Gastroesophageal sphincter (tissue), 4 donors: ENCODE measurements around the gene PLS1. TPM values are rescaled to one million over a fixed set of nuclear protein-coding genes. Genes with fewer than 3 reads are reported as not detected.

Source experiments
- ATAC-seq: fragments of 150-250 bp; one replicate; pipeline ENCODE4 v1.9.1; 2016; ENCODE audit warnings: mild to moderate bottlenecking, moderate library complexity
- H3K27ac ChIP-seq, 4 donors: fragments of 200-600 bp; sonication (generic) in 3 of 4; 1 replicate in 3 of 4; 2 replicates in 1 of 4; pipeline ENCODE4 v1.5.1; 2016 to 2019
- H3K27me3 ChIP-seq: fragments of 200-600 bp; sonication (generic); one replicate; pipeline ENCODE4 v1.5.1; 2019
- H3K36me3 ChIP-seq, 2 donors: fragments of 200-600 bp; sonication (generic); one replicate each; pipeline ENCODE4 v1.5.1; 2019; ENCODE audit warnings: control low read depth in 1 of 2
- H3K4me1 ChIP-seq, 3 donors: fragments of 200-600 bp; sonication (generic); 1 replicate in 2 of 3; 2 replicates in 1 of 3; pipeline ENCODE4 v1.5.1; 2016 to 2019; ENCODE audit warnings: control low read depth in 2 of 3
- H3K4me3 ChIP-seq, 2 donors: fragments of 200-600 bp; sonication (generic); one replicate each; pipeline ENCODE4 v1.5.1; 2019; ENCODE audit warnings: mild to moderate bottlenecking in 1 of 2, moderate library complexity in 1 of 2
- H3K9me3 ChIP-seq, 3 donors: fragments of 200-600 bp; sonication (generic); one replicate each; pipeline ENCODE4 v1.5.1; 2017 to 2019; ENCODE audit warnings: control low read depth in 2 of 3
- CTCF ChIP-seq, 4 experiments: fragments of 200-600 bp in 2 of 4; fragments of 450-650 bp in 2 of 4; sonication (generic) in 1 of 4; IDR thresholded peaks; one replicate each; pipeline ENCODE4 v1.5.1; 2017 to 2019; ENCODE audit warnings: antibody characterized with exemption in 4 of 4, mild to moderate bottlenecking in 2 of 4, moderate library complexity in 2 of 4
- EP300 ChIP-seq: sonication (generic); formaldehyde crosslinking; IDR thresholded peaks from one replicate; pipeline ENCODE4 v1.6.1; 2017; ENCODE audit warnings: antibody characterized with exemption, mild to moderate bottlenecking
- POLR2A ChIP-seq, 2 donors: fragments of 450-650 bp; IDR thresholded peaks; one replicate each; pipeline ENCODE4 v1.6.1; 2017; ENCODE audit warnings: antibody characterized with exemption in 2 of 2, mild to moderate bottlenecking in 2 of 2, moderate library complexity in 1 of 2
- POLR2AphosphoS5 ChIP-seq: sonication (generic); formaldehyde crosslinking; IDR thresholded peaks from one replicate; pipeline ENCODE4 v1.6.1; 2017; ENCODE audit warnings: antibody characterized with exemption
- WGBS, 2 donors: methylation state at CpG; one replicate each; pipeline ENCODE4 v1.1.5; 2018; ENCODE audit warnings: low coverage in 1 of 2; 5-methylcytosine and 5-hydroxymethylcytosine counted together
- total RNA-seq, 4 donors: library from RNA; depleted of rRNA; stranded (reverse); fragments of >200 nt; gene quantifications; one replicate each; pipeline ENCODE4 v1.1.0, GENCODE V29; 2016

Gene PLS1
- total RNA-seq, 4 donors from 2014 or later: 1.2 to 9.0 (median 4.3) TPM

GRCh38 chr3:142660383-142660782 lies 64.2 kb downstream of the PLS1 start:
- H3K27me3 ChIP-seq: no peaks in the 10 kb centered on the region
- ATAC-seq: no peak
- no peak overlapping the region for H3K4me3 ChIP-seq
- TF ChIP-seq POLR2A (IDR thresholded peaks at IDR 0.05) (no peak), CTCF (IDR thresholded peaks at IDR 0.05) (no peak), POLR2AphosphoS5 (no peak), EP300 (no peak)
- H3K9me3 ChIP-seq: no peaks in the 10 kb centered on the region
- no peaks in the 10 kb centered on the region for H3K36me3 ChIP-seq
- H3K4me1 ChIP-seq: no peaks in the 10 kb centered on the region
- H3K27ac ChIP-seq: no peak overlapping the region
- 61 to 62% methylated on average over 5 to 6 of the region's 6 CpGs for WGBS, 2 donors

- Histone ChIP-seq H3K27me3 (no peaks in the 10 kb centered on the region), H3K4me1 (no peaks in the 10 kb centered on the region), H3K4me3 (no peak overlapping the region), H3K27ac (no peak overlapping the region), H3K36me3 (no peaks in the 10 kb centered on the region), H3K9me3 (no peaks in the 10 kb centered on the region)
- TF ChIP-seq POLR2AphosphoS5: no peak
- no peak for TF ChIP-seq CTCF (IDR thresholded peaks at IDR 0.05)
- TF ChIP-seq EP300: no peak
- TF ChIP-seq POLR2A (IDR thresholded peaks at IDR 0.05): no peak
- no peak for ATAC-seq
Observed at GRCh38 chr3:142660893-142661292, 64.7 kb downstream of the PLS1 start.

- WGBS, 2 donors: 56 to 80% methylated on average over 1 of the region's 1 CpG
- Histone ChIP-seq H3K4me3 (no peak overlapping the region), H3K9me3 (no peaks in the 10 kb centered on the region), H3K36me3 (no peaks in the 10 kb centered on the region), H3K4me1 (no peaks in the 10 kb centered on the region), H3K27ac (no peak overlapping the region), H3K27me3 (no peaks in the 10 kb centered on the region)
- TF ChIP-seq CTCF (IDR thresholded peaks at IDR 0.05) (no peak), POLR2A (IDR thresholded peaks at IDR 0.05) (no peak), EP300 (no peak)
- ATAC-seq: no peak
Observed at GRCh38 chr3:142663865-142664264, 67.7 kb downstream of the PLS1 start.

- TF ChIP-seq CTCF (IDR thresholded peaks at IDR 0.05) (no peak), EP300 (no peak), POLR2AphosphoS5 (no peak)
- no peak for ATAC-seq
- WGBS, 2 donors: 59 to 62% methylated on average over 2 of the region's 2 CpGs
- no peak overlapping the region for H3K4me3 ChIP-seq
- no peaks in the 10 kb centered on the region for H3K36me3 ChIP-seq
- no peaks in the 10 kb centered on the region for H3K9me3 ChIP-seq
- H3K4me1 ChIP-seq: no peaks in the 10 kb centered on the region
- no peak overlapping the region for H3K27ac ChIP-seq
- no peaks in the 10 kb centered on the region for H3K27me3 ChIP-seq
Observed at GRCh38 chr3:142664311-142664710, 68.1 kb downstream of the PLS1 start.

GRCh38 chr3:142664819-142665218 lies 68.6 kb downstream of the PLS1 start:
- Histone ChIP-seq H3K27ac (no peak overlapping the region), H3K27me3 (no peaks in the 10 kb centered on the region), H3K36me3 (no peaks in the 10 kb centered on the region), H3K9me3 (no peaks in the 10 kb centered on the region), H3K4me1 (no peaks in the 10 kb centered on the region), H3K4me3 (no peak overlapping the region)
- ATAC-seq: no peak
- TF ChIP-seq CTCF (IDR thresholded peaks at IDR 0.05) (no peak), EP300 (no peak), POLR2A (IDR thresholded peaks at IDR 0.05) (no peak), POLR2AphosphoS5 (no peak)
- 83 to 85% methylated on average over 2 of the region's 2 CpGs for WGBS, 2 donors
